GM18502 (cell line): ENCODE data around the gene PRR13.
"Not testable (repeated sequence)": the region's sequence is repeated elsewhere in the genome, so short reads cannot be mapped to it uniquely, and the experiment has no call there.

Source experiments
- ATAC-seq: cut with Tn5 transposase; IDR thresholded peaks from one replicate; pipeline ENCODE4 v1.9.1; 2021; ENCODE audit warnings: mild to moderate bottlenecking; ENCODE audit not compliant: unreplicated experiment, poor library complexity

The PRR13 gene

DNA sequence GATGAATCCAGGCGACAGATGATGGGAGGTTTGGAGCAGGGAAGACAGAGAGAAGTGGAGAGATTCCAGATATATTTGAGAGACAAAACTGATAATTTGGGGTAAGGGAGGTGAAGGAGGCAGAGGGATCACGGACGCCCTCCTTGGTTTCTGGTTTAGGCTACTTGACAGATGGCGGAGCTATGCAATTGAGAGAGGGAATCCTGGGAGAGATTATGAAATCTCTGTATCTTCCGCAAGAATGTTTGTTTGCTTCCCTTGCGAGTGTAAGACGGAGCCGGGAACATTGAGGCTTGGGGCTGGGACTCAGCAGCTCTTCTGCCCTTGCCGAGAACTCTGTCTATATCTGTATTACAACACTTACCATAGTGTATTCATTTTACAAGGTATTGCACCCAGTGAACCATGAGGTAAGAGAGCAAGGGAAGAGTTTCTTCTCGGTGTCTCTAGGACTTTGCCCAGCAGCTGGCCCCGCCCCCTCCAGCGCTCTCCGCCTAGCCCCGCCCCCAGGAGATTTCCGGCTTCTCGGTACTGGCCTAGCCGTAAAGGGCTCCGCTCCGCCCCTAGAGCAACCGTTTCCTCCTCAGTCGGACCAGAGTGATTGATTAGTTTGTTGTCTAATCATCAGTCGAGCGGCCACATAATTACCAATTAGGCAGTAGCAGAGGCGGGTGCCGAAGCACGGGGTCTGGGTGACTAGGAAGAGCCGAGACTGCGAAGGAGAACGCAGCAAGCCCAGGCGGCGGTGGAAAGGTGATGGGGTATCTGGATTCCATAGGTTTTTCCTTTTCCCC is at the start of gene PRR13:
Gene PRR13, plus strand, starts transcription at position 695 of the 794 bp plus-strand sequence. CDS start 981 bp downstream, outside the sequence.
- peak; percentile 98 for ATAC-seq

GRCh38 chr12:53399896-53400295 is 41.6 kb upstream of the PRR13 start:
- no peak for ATAC-seq

DNA sequence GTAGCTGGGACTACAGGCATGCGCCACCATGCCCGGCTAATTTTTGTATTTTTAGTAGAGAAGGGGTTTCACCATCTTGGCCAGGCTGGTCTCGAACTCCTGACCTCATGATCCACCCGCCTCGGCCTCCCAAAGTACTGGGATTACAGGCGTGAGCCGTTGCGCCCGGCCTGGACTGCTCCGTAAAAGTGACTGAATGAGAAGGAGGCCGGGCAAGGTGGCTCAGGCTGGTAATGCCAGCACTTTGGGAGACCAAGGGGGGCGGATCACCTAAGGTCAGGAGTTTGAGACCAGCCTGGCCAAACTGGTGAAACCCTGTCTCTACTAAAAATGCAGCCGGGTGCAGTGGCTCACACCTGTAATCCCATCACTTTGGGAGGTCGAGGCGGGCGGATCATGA is 39.2 kb upstream of the PRR13 start:
- ATAC-seq, result not testable (repeated sequence)

DNA sequence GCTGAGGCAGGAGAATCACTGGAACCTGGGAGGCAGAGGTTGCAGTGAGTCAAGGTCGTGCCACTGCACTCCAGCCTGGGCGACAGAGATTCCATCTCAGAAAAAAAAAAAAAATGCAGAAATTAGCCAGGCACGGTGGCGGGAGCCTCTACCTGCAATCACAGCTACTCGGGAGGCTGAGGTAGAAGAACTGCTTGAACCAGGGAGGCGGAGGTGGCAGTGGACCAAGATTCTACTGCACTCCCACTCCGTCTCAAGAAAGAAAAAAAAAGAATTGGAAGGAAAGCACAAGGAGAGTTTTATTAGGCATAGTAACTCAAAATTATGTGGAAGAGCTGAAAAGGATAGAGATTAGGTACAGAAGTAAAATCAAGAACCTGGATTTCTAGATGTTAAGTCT is 38.7 kb upstream of the PRR13 start:
- no peak for ATAC-seq

- ATAC-seq, result no peak
Measured at GRCh38 chr12:53410951-53411350, 30.6 kb upstream of the PRR13 start.

DNA sequence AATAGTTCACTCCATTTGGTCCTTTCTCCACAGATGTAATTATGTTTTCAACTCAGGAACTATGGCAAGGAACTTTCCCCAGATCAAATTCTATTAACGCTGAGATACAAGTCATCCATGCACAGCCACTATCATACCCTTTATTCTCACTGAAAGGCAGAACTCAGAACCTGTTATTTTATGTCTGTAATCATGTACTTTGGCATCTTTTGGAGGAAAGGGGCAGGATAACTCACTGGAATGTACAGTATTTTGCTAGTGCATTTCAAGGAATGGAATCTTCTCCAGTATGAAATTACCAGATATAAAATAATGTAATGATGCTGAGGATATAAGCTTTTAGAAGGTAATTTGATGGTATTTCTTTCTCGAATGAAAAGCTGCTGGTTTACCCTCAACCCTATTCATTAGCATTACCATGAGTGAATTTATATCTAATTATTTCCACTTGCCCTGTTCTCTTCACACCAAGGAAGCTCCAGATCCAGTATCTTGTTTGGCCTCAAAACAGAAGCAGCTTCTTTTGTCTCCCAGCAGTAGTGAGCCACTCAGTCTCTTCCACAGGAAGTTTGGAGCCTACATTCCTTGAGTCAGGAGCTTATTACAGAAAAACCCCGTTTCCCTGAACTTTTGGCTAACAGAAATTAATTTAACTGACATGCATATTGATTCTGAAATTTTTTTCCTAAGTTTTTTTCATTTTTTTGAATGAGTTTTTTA is 27.9 kb upstream of the PRR13 start:
- ATAC-seq, result no peak

DNA sequence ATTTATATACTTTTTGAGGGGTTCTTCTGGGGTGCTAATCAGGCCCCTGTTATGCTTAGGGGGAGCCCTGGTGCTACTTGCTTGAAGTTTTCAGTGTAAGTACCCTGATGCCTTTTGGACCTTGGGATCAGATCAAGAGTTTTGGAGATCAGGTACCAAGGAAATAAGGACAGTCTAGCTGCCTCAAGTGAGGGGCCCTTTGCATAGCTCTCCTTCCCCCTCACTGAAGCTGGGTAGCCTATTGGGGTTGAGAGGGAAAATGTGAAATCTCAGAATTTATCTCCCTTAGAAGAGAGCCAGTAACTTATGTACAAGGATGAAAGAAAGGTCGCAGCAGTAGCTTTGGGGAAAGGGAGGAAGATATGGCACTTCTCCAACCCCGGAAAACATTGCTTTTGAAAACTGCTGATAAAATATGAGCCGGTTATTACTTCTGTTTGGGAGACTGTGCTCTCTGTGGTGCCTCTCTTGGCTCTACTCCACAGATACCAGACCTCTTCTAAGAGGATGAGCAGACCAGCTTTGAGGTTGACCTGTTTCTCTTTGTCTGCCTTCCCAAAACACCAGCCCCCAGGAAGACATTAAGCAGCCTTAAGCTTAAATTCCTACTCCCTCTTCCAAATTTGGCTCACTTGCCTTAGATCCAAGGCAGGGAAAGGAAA is 26.6 kb upstream of the PRR13 start:
- ATAC-seq, result no peak

DNA sequence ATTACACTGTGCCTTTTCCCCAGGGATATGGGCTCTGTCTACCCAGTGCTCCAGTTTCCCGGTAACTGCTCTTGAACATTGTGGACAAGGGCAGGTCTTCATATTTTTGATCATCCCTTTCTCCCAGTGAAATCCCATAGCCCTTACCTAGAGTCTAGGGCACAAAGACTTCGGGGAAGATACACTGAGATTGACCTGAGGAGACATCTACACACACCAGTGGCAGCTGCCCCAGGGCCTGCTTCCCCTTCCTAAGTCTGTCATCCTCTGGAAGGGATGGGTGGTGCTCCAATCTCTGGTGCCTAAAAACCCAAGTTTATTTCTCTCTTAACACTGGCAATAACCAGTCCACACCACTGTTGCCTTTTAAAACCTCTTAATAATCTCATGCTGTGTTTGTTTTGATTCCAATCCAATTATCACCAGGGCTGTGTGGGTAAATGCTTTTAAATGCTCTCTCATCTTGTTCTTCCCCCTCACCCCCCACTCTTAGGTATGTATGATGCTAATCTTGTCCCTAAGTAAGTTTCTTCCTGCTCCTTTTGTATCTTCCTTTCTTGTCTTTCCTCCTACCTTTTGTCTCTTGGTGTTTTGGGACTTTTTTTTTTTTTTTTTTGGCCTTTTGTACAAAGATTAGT is 25.7 kb upstream of the PRR13 start:
- ATAC-seq, result not testable (repeated sequence)

- ATAC-seq, result not testable (repeated sequence)
Measured at GRCh38 chr12:53417291-53417816, 24.2 kb upstream of the PRR13 start.

DNA sequence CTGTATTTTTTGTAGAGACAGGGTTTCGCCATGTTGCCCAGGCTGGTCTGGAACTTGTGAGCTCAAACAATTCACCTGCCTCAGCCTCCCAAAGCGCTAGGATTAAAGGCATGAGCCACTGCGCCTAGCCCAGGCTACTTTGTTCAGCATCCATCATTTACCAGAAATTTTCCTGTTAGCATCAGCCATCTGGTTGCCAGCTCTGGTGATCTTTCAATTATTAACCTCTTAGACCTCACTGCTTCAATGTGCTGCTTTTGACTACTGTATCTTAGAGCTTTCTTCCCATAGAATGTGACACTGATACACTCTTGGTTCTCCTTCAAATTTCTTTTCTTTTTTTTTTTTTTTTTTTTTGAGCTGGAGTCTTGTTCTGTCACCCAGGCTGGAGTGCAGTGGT is 23.3 kb upstream of the PRR13 start:
- ATAC-seq, result no peak

- ATAC-seq, result no peak
Measured at GRCh38 chr12:53419756-53420155, 21.8 kb upstream of the PRR13 start.

GRCh38 chr12:53422247-53422646 is 19.3 kb upstream of the PRR13 start:
- ATAC-seq, result not testable (repeated sequence)

GRCh38 chr12:53423597-53423996 is 17.9 kb upstream of the PRR13 start, which contains the start of gene AMHR2:
AMHR2 (plus strand) TSS chr12:53423855; CDS start chr12:53423935, 80 bp downstream.
- ATAC-seq, result no peak

- ATAC-seq, result no peak
Measured at GRCh38 chr12:53424626-53425514, 16.7 kb upstream of the PRR13 start.

DNA sequence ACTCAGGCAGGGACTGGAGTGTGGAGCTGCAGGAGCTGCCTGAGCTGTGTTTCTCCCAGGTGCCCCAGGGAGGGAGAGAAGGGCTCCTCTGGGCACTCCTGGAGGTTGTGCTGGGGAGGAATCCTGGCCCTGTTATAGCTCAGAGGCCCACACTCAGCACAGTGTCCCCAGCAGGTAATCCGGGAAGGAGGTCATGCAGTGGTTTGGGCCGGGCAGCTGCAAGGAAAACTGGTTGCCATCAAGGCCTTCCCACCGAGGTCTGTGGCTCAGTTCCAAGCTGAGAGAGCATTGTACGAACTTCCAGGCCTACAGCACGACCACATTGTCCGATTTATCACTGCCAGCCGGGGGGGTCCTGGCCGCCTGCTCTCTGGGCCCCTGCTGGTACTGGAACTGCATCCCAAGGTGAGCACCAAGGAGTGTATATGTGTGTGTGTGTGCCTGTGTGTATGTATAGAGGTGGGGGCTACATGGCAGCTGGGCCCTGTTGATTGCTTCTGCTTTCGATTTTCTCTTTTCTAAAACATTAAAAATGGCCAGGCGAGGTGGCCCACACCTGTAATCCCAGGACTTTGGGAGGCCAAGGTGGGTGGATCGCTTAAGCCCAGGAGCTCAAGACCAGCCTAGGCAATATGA is 15.9 kb upstream of the PRR13 start:
- no peak for ATAC-seq

GRCh38 chr12:53427905-53428594 is 13.5 kb upstream of the PRR13 start:
- no peak for ATAC-seq

- ATAC-seq, result no peak
Measured at GRCh38 chr12:53428741-53429140, 12.8 kb upstream of the PRR13 start.

DNA sequence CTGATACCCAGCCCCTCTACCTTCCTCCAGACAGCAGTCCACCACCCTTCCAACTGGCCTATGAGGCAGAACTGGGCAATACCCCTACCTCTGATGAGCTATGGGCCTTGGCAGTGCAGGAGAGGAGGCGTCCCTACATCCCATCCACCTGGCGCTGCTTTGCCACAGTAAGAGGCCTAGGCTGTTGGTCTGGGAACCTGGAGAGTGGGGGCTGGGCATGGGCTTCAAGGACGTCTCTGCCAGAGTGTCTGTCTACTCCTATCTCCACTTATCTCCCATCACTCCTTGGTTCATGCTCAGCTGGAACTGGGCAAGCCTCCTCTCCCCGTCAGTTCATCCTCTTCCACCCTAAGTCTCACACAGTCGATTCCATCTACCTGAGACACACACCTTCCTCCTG is 11.4 kb upstream of the PRR13 start:
- no peak for ATAC-seq
